K562 (cell line): ENCODE measurements around the gene MINAR1. TPM values are rescaled to one million over a fixed set of nuclear protein-coding genes. Genes with fewer than 3 reads are reported as not detected.

Experiments used
- ATAC-seq: fragments of 200-7000 bp; cut with Tn5 transposase; 3 replicates; pipeline ENCODE4 v1.9.1; 2020; ENCODE audit warnings: moderate library complexity
- BruUV-seq: library from RNA; stranded (reverse); fragments of 400-500 nt; replicated peaks from 2 replicates; lab custom pipeline; 2021; lab: Mats Ljungman, UMichigan
- CTCF ChIA-PET: fragments of 300-600 bp; formaldehyde crosslinking; extraction: SDS; loops from one replicate; lab custom pipeline; 2021; ENCODE audit warnings: low intra/inter-chr PET ratio; lab: Yijun Ruan, JAX
- POLR2A ChIA-PET: fragments of 300-600, 350-650 bp; sonication (Branson Sonifier 250); formaldehyde crosslinking; extraction: SDS; loops from one replicate; lab custom pipeline; 2021; ENCODE audit warnings: antibody characterized with exemption, inconsistent platforms; lab: Yijun Ruan, JAX
- DNase-seq, 4 experiments: peaks; one replicate each; pipeline versions ENCODE4 v3.0.0 to v3.0.0-alpha.2; 2011 to 2018; ENCODE audit warnings: low spot score in 3 of 4, mixed read lengths in 3 of 4; ENCODE audit errors: extremely low read depth in 1 of 4
- FAIRE-seq: peaks from 2 replicates; lab custom pipeline; 2011; peaks lifted over from hg19 to GRCh38; lab: Jason Lieb, UNC
- H2AFZ ChIP-seq: 2 replicates; pipeline ENCODE4 v1.6.0; 2011; ENCODE audit warnings: low read depth, low read length, control low read depth, inconsistent platforms
- H3K27ac ChIP-seq: fragments of 200-600 bp; 3 replicates; pipeline ENCODE4 v1.8.0; 2011; ENCODE audit warnings: low read depth, mild to moderate bottlenecking, control low read depth, inconsistent platforms, low read length, moderate library complexity, mixed read lengths; ENCODE audit errors: extremely low read depth
- H3K27me3 ChIP-seq, 2 experiments: fragments of 300-600 bp in 1 of 2; 2 replicates in 1 of 2; 3 replicates in 1 of 2; pipeline versions ENCODE4 v1.6.0 to v1.8.0; 2011; ENCODE audit warnings: inconsistent platforms in 2 of 2, low read length in 2 of 2, mild to moderate bottlenecking in 1 of 2, mixed read lengths in 1 of 2, moderate library complexity in 1 of 2; ENCODE audit not compliant: control insufficient read depth in 2 of 2, insufficient read depth in 2 of 2
- H3K36me3 ChIP-seq: fragments of 300-600 bp; 3 replicates; pipeline ENCODE4 v1.8.0; 2011; ENCODE audit warnings: mild to moderate bottlenecking, low read length, inconsistent platforms; ENCODE audit not compliant: control insufficient read depth, insufficient read depth
- H3K4me1 ChIP-seq, 2 experiments: fragments of 200-600 bp in 1 of 2; replicated peaks in 1 of 2; 2 replicates in 1 of 2; 3 replicates in 1 of 2; pipeline versions ENCODE4 v1.5.1 to v1.8.0; 2011; ENCODE audit warnings: inconsistent platforms in 2 of 2, low read length in 2 of 2, mild to moderate bottlenecking in 1 of 2, mixed read lengths in 1 of 2, moderate library complexity in 1 of 2; ENCODE audit not compliant: control insufficient read depth in 2 of 2, insufficient read depth in 2 of 2
- H3K4me2 ChIP-seq: 2 replicates; pipeline ENCODE4 v1.6.1; 2011; ENCODE audit warnings: low read length, control low read depth, inconsistent platforms, mixed read lengths; ENCODE audit not compliant: insufficient read depth
- H3K4me3 ChIP-seq: fragments of 200-600 bp; sonication (generic), shearing (Covaris generic); 2 replicates; pipeline ENCODE4 v1.5.1; 2016; ENCODE audit warnings: control low read depth, inconsistent platforms
- H3K79me2 ChIP-seq: fragments of 200-600 bp; 3 replicates; pipeline ENCODE4 v1.8.0; 2011; ENCODE audit warnings: low read length, inconsistent platforms; ENCODE audit not compliant: control insufficient read depth, insufficient read depth
- H3K9ac ChIP-seq, 2 experiments: 2 replicates each; pipeline versions ENCODE4 v1.6.0 to v1.6.1; 2011; ENCODE audit warnings: low read depth in 2 of 2, low read length in 2 of 2, control low read depth in 1 of 2, inconsistent platforms in 1 of 2, mild to moderate bottlenecking in 1 of 2, mixed read lengths in 1 of 2; ENCODE audit not compliant: insufficient read depth in 1 of 2
- H3K9me1 ChIP-seq: one replicate; pipeline ENCODE4 v1.6.0; 2011; ENCODE audit warnings: inconsistent platforms, mild to moderate bottlenecking, low read length, moderate library complexity; ENCODE audit not compliant: control insufficient read depth, insufficient read depth
- H3K9me3 ChIP-seq: replicated peaks from 2 replicates; pipeline ENCODE4 v1.5.1; 2011; ENCODE audit warnings: low read depth, low read length, inconsistent platforms; ENCODE audit not compliant: control insufficient read depth, insufficient read depth
- H4K20me1 ChIP-seq: replicated peaks from 2 replicates; pipeline ENCODE4 v1.6.1; 2011; ENCODE audit warnings: low read length, inconsistent platforms, mixed read lengths; ENCODE audit not compliant: control insufficient read depth, insufficient read depth
- CBFB ChIP-seq: sonication (generic); formaldehyde crosslinking; IDR thresholded peaks from 2 replicates; pipeline ENCODE4 v1.4.0; 2020; ENCODE audit warnings: mild to moderate bottlenecking, missing genetic modification reagents
- MAZ ChIP-seq, 2 experiments: fragments of 450-650 bp in 1 of 2; sonication (generic) in 1 of 2; formaldehyde crosslinking; IDR thresholded peaks in 1 of 2; conservative IDR thresholded peaks in 1 of 2; 2 replicates each; pipeline versions ENCODE4 v1.4.0 to v1.5.0; 2020; ENCODE audit warnings: mild to moderate bottlenecking in 1 of 2, missing genetic modification reagents in 1 of 2
- POLR2AphosphoS5 ChIP-seq: IDR thresholded peaks from 2 replicates; pipeline ENCODE4 v1.6.1; 2011; ENCODE audit warnings: mild to moderate bottlenecking, low read depth, low read length, moderate library complexity; ENCODE audit not compliant: control insufficient read depth, insufficient read depth
- RBM34 ChIP-seq: fragments of 200-400 bp; formaldehyde crosslinking; IDR thresholded peaks from 2 replicates; pipeline ENCODE4 v1.6.1; 2018; ENCODE audit warnings: low read length, borderline replicate concordance; ENCODE audit not compliant: insufficient read depth
- ZNF174 ChIP-seq: fragments of 250-450 bp; sonication (Bioruptor Pico); IDR thresholded peaks from 2 replicates; pipeline ENCODE4 v1.4.0; 2020; ENCODE audit warnings: mild to moderate bottlenecking
- WGBS: fragments of 100-300 bp; shearing (Covaris generic); methylation state at CpG from one replicate; pipeline ENCODE4 v1.1.6; 2016; ENCODE audit warnings: low coverage, mixed read lengths; ENCODE audit not compliant: insufficient coverage; ENCODE audit errors: missing lambda C conversion rate; 5-methylcytosine and 5-hydroxymethylcytosine counted together
- in situ Hi-C: fragments of 300-500 bp; cut with MboI; formaldehyde crosslinking; loops from 4 replicates; pipeline ENCODE4 v1.15.0; 2018; ENCODE audit warnings: inconsistent platforms, mixed read lengths
- intact Hi-C: fragments of 100-400 bp; cut with micrococcal nuclease; formaldehyde crosslinking; loops from 2 replicates; pipeline ENCODE4 v1.14.2; 2022
- polyA plus RNA-seq, 8 experiments: library from polyadenylated mRNA; depleted of rRNA in 4 of 8; stranded (reverse) in 5 of 8; unstranded in 3 of 8; fragments of >200 nt; fragmentation: Nextera tagmentation in 2 of 8; fragmentation: Illumina TruSeq in 1 of 8; extraction: Ambion mirVana in 2 of 8; extraction: Trizol in 1 of 8; gene quantifications; 2 replicates each; pipeline versions ENCODE4 v1.2.1 to v1.2.3, GENCODE V29; 2011 to 2014; ENCODE audit warnings: inconsistent platforms in 1 of 8, missing spikeins in 1 of 8
- total RNA-seq, 7 experiments: library from RNA; depleted of rRNA in 6 of 7; stranded (reverse); fragments of >200 nt in 6 of 7; fragmentation: Illumina TruSeq in 2 of 7; extraction: Trizol in 2 of 7; gene quantifications; 2 replicates each; pipeline versions ENCODE4 v1.2.1 to v1.2.3, GENCODE V29; 2011 to 2021; ENCODE audit warnings: low replicate concordance in 1 of 7
- TF ChIP-seq, protein P1 (sequence below), 2 experiments: fragments of 150-350 bp in 1 of 2; IDR thresholded peaks; 2 replicates each; pipeline ENCODE4 v1.6.1; 2012 to 2016; ENCODE audit warnings: low read depth in 2 of 2, low read length in 2 of 2, mild to moderate bottlenecking in 1 of 2, moderate library complexity in 1 of 2
- TF ChIP-seq, protein P2 (sequence below): IDR thresholded peaks from 2 replicates; pipeline ENCODE4 v1.6.1; 2011; ENCODE audit warnings: borderline replicate concordance, low read depth, mild to moderate bottlenecking, moderate library complexity, low read length; ENCODE audit not compliant: insufficient read depth, poor library complexity, severe bottlenecking
- TF ChIP-seq, protein P3 (sequence below): fragments of 250-450 bp; sonication (Bioruptor Pico); IDR thresholded peaks from 2 replicates; pipeline ENCODE4 v1.9.0; 2021; ENCODE audit warnings: mild to moderate bottlenecking, inconsistent platforms
- TF ChIP-seq, protein P4 (sequence below), 3 experiments: fragments of 200-800 bp in 1 of 3; sonication (Bioruptor generic) in 1 of 3; sonication (generic) in 1 of 3; formaldehyde crosslinking in 1 of 3; IDR thresholded peaks; 2 replicates each; pipeline versions ENCODE4 v1.6.1 to v1.8.0; 2016 to 2022; ENCODE audit warnings: mild to moderate bottlenecking in 2 of 3, missing compliant biosample characterization in 2 of 3, missing genetic modification characterization in 2 of 3, missing genetic modification reagents in 1 of 3
- TF ChIP-seq, protein P5 (sequence below): sonication (generic); formaldehyde crosslinking; IDR thresholded peaks from 2 replicates; pipeline ENCODE4 v1.8.0; 2023; ENCODE audit warnings: mild to moderate bottlenecking, missing genetic modification reagents

Gene MINAR1
- total and polyA plus RNA-seq, 9 of the 15 experiments (the other 6 are each of a cell fraction or from before 2014, with no cell fraction given), result 0.21 to 1.2 (median 0.52) TPM

DNA sequence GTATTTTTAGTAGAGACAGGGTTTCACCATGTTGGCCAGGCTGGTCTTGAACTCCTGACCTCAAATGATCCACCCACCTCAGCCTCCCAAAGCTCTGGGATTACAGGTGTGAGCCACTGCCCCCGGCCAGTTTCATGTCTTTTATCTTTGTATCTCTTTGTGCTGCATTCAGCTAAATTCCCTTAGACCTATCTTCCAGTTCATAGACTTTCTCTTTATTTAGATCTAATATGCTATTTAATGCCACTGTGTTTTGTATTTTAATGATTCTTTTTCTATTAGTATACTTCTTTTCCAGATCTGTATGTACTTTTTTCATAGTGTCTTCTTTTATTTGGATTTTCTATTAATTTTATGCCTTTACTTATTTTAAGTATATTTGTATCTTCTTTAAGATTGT is 14.9 kb downstream of the MINAR1 start:
- 0% methylated on average over 1 of the region's 1 CpG for WGBS
- Histone ChIP-seq H3K9me1 (no peaks in the 10 kb centered on the region), H3K27ac (no peak overlapping the region), H4K20me1 (no peaks in the 10 kb centered on the region), H3K4me2 (no peak overlapping the region), H3K36me3 (no peaks in the 10 kb centered on the region), H3K4me1 (no peaks in the 10 kb centered on the region), H3K9ac (no peak overlapping the region), H3K27me3 (peaks cover 4 to 11% of the 10 kb centered on the region in 2 experiments; a peak in 3 of 5 replicates), H3K79me2 (no peaks in the 10 kb centered on the region), H3K4me3 (no peak overlapping the region), H2AFZ (no peak overlapping the region), H3K9me3 (no peaks in the 10 kb centered on the region)
- no peak for FAIRE-seq
- no peak for ATAC-seq
- in situ Hi-C loops (no loop called here), intact Hi-C loops (no loop called here)
- no peak for DNase-seq
- POLR2A ChIA-PET, result no interaction called here
- CTCF ChIA-PET, result no interaction called here
- no TSS peak for BruUV-seq
- TF ChIP-seq RBM34, result no peak
- TF ChIP-seq, protein P1, sequence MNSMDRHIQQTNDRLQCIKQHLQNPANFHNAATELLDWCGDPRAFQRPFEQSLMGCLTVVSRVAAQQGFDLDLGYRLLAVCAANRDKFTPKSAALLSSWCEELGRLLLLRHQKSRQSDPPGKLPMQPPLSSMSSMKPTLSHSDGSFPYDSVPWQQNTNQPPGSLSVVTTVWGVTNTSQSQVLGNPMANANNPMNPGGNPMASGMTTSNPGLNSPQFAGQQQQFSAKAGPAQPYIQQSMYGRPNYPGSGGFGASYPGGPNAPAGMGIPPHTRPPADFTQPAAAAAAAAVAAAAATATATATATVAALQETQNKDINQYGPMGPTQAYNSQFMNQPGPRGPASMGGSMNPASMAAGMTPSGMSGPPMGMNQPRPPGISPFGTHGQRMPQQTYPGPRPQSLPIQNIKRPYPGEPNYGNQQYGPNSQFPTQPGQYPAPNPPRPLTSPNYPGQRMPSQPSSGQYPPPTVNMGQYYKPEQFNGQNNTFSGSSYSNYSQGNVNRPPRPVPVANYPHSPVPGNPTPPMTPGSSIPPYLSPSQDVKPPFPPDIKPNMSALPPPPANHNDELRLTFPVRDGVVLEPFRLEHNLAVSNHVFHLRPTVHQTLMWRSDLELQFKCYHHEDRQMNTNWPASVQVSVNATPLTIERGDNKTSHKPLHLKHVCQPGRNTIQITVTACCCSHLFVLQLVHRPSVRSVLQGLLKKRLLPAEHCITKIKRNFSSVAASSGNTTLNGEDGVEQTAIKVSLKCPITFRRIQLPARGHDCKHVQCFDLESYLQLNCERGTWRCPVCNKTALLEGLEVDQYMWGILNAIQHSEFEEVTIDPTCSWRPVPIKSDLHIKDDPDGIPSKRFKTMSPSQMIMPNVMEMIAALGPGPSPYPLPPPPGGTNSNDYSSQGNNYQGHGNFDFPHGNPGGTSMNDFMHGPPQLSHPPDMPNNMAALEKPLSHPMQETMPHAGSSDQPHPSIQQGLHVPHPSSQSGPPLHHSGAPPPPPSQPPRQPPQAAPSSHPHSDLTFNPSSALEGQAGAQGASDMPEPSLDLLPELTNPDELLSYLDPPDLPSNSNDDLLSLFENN (IDR thresholded peaks at IDR 0.05; ENCODE audit: low read depth in 2 of 2, low read length in 2 of 2), result no peak
- no peak for TF ChIP-seq CBFB (CRISPR knock-in tag)
- TF ChIP-seq, protein P2, sequence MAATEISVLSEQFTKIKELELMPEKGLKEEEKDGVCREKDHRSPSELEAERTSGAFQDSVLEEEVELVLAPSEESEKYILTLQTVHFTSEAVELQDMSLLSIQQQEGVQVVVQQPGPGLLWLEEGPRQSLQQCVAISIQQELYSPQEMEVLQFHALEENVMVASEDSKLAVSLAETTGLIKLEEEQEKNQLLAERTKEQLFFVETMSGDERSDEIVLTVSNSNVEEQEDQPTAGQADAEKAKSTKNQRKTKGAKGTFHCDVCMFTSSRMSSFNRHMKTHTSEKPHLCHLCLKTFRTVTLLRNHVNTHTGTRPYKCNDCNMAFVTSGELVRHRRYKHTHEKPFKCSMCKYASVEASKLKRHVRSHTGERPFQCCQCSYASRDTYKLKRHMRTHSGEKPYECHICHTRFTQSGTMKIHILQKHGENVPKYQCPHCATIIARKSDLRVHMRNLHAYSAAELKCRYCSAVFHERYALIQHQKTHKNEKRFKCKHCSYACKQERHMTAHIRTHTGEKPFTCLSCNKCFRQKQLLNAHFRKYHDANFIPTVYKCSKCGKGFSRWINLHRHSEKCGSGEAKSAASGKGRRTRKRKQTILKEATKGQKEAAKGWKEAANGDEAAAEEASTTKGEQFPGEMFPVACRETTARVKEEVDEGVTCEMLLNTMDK, result no peak
- TF ChIP-seq MAZ (CRISPR knock-in tag; conservative IDR thresholded peaks at IDR 0.05 in 1 of 2, IDR thresholded peaks at IDR 0.05 in 1 of 2), result no peak
- TF ChIP-seq ZNF174, result no peak
- TF ChIP-seq, protein P3, sequence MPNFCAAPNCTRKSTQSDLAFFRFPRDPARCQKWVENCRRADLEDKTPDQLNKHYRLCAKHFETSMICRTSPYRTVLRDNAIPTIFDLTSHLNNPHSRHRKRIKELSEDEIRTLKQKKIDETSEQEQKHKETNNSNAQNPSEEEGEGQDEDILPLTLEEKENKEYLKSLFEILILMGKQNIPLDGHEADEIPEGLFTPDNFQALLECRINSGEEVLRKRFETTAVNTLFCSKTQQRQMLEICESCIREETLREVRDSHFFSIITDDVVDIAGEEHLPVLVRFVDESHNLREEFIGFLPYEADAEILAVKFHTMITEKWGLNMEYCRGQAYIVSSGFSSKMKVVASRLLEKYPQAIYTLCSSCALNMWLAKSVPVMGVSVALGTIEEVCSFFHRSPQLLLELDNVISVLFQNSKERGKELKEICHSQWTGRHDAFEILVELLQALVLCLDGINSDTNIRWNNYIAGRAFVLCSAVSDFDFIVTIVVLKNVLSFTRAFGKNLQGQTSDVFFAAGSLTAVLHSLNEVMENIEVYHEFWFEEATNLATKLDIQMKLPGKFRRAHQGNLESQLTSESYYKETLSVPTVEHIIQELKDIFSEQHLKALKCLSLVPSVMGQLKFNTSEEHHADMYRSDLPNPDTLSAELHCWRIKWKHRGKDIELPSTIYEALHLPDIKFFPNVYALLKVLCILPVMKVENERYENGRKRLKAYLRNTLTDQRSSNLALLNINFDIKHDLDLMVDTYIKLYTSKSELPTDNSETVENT (CRISPR knock-in tag), result no peak
- TF ChIP-seq, protein P4, sequence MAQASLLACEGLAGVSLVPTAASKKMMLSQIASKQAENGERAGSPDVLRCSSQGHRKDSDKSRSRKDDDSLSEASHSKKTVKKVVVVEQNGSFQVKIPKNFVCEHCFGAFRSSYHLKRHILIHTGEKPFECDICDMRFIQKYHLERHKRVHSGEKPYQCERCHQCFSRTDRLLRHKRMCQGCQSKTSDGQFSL (CRISPR knock-in tag; IDR thresholded peaks at IDR 0.05), result no peak
- TF ChIP-seq, protein P4 (tag; IDR thresholded peaks at IDR 0.05), result no peak
- TF ChIP-seq, protein P5, sequence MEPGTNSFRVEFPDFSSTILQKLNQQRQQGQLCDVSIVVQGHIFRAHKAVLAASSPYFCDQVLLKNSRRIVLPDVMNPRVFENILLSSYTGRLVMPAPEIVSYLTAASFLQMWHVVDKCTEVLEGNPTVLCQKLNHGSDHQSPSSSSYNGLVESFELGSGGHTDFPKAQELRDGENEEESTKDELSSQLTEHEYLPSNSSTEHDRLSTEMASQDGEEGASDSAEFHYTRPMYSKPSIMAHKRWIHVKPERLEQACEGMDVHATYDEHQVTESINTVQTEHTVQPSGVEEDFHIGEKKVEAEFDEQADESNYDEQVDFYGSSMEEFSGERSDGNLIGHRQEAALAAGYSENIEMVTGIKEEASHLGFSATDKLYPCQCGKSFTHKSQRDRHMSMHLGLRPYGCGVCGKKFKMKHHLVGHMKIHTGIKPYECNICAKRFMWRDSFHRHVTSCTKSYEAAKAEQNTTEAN, result no peak
- TF ChIP-seq POLR2AphosphoS5, result no peak
